Measurements from ENCODE around the gene ACACA.

ACACA gene

GRCh38 chr17:37276475-37276874 is 130.2 kb downstream of the ACACA start:
- H3K9me3 ChIP-seq (ENCODE audit: control insufficient read depth, insufficient read depth, low read depth, low read length), result no peaks in the 10 kb centered on the region
- H3K27ac ChIP-seq (ENCODE audit: extremely low read depth, low read depth, low read length), result no peak overlapping the region
- H3K4me3 ChIP-seq (ENCODE audit: low read depth, low read length), result no peak overlapping the region
- no peak for TF ChIP-seq ZBTB21 (tag by site-specific recombination; IDR thresholded peaks at IDR 0.05)
- no peak for TF ChIP-seq GFI1B (tag by site-specific recombination; IDR thresholded peaks at IDR 0.05)
- no peak for TF ChIP-seq HOXC10 (CRISPR knock-in tag; IDR thresholded peaks at IDR 0.05)
- TF ChIP-seq MYNN (tag by site-specific recombination; IDR thresholded peaks at IDR 0.05; ENCODE audit: borderline replicate concordance), result no peak
- no peak for TF ChIP-seq SP7 (tag by site-specific recombination; IDR thresholded peaks at IDR 0.05)
- no peak for TF ChIP-seq ZNF214 (tag by site-specific recombination; IDR thresholded peaks at IDR 0.05; ENCODE audit: borderline replicate concordance)
- TF ChIP-seq ZNF140 (tag by site-specific recombination; IDR thresholded peaks at IDR 0.05), result no peak
- no peak for TF ChIP-seq ZNF704 (tag by site-specific recombination; IDR thresholded peaks at IDR 0.05)
- H3K4me1 ChIP-seq (ENCODE audit: control insufficient read depth, insufficient read depth, low read length), result peaks cover 20% of the 10 kb centered on the region; the same call in 1 of the 2 replicates
- ChIA-PET POLR2A (interaction anchor here (0.6 kb wide), 2 partner anchors 11 to 96 kb away, joined by 3 to 4 read pairs; no protein-coding TSS in a partner anchor), CTCF (interaction anchor here (0.7 to 1.6 kb wide), 5 partner anchors 10 to 294 kb away, joined by 3 to 9 read pairs (median 5); no protein-coding TSS in a partner anchor)
- peaks cover 5 to 20% of the 10 kb centered on the region in 2 experiments for H3K36me3 ChIP-seq (ENCODE audit: control insufficient read depth in 2 of 2, insufficient read depth in 1 of 2, low read length in 2 of 2)

- Histone ChIP-seq H3K4me1 (ENCODE audit: control insufficient read depth, insufficient read depth, low read length) (peaks cover 20% of the 10 kb centered on the region; the same call in 1 of the 2 replicates), H3K4me3 (ENCODE audit: low read depth, low read length) (no peak overlapping the region), H3K27ac (ENCODE audit: extremely low read depth, low read depth, low read length) (peak overlapping the region; percentile 43; the same call in 1 of the 2 replicates), H3K9me3 (ENCODE audit: control insufficient read depth, insufficient read depth, low read depth, low read length) (no peaks in the 10 kb centered on the region), H3K36me3 (ENCODE audit: control insufficient read depth in 2 of 2, insufficient read depth in 1 of 2, low read length in 2 of 2) (peaks cover 9 to 24% of the 10 kb centered on the region in 2 experiments)
- POLR2A ChIA-PET, result no interaction called here
- CTCF ChIA-PET, result no interaction called here
- no peak for TF ChIP-seq KLF1 (tag by site-specific recombination; IDR thresholded peaks at IDR 0.05)
- no peak for TF ChIP-seq ZNF548 (tag by site-specific recombination; IDR thresholded peaks at IDR 0.05)
- TF ChIP-seq ZFP37 (tag by site-specific recombination; IDR thresholded peaks at IDR 0.05), result no peak
- TF ChIP-seq KLF7 (tag by site-specific recombination; IDR thresholded peaks at IDR 0.05; ENCODE audit: borderline replicate concordance), result no peak
- no peak for TF ChIP-seq ZNF704 (tag by site-specific recombination; IDR thresholded peaks at IDR 0.05)
- TF ChIP-seq SETDB1 (IDR thresholded peaks at IDR 0.05; ENCODE audit: insufficient read length, low read length), result no peak
- TF ChIP-seq PRDM4 (tag by site-specific recombination; IDR thresholded peaks at IDR 0.05), result 0 out of 2 replicates have a peak, but pooled peaks have one; percentile 28
- no peak for TF ChIP-seq ZNF518A (tag by site-specific recombination; conservative IDR thresholded peaks at IDR 0.05; ENCODE audit: low read depth)
- TF ChIP-seq IKZF3 (tag by site-specific recombination; IDR thresholded peaks at IDR 0.05), result 0 out of 2 replicates have a peak, but pooled peaks have one; percentile 19
- no peak for TF ChIP-seq REST (tag by site-specific recombination; IDR thresholded peaks at IDR 0.05)
- TF ChIP-seq ZNF157 (tag by site-specific recombination; IDR thresholded peaks at IDR 0.05), result no peak
- TF ChIP-seq GLI4 (tag by site-specific recombination; IDR thresholded peaks at IDR 0.05), result no peak
- no peak for TF ChIP-seq ZNF211 (tag by site-specific recombination; IDR thresholded peaks at IDR 0.05; ENCODE audit: low read depth)
Measured at GRCh38 chr17:37274461-37274860, 132.2 kb downstream of the ACACA start.

Measured in HEK293 (cell line).